A549 (cell line): ENCODE data around the gene PLA2G2D.

ENCODE experiments used
- BHLHE40 ChIP-seq: IDR thresholded peaks from 2 replicates; pipeline ENCODE4 v1.6.1; 2012; ENCODE audit warnings: low read depth, low read length, inconsistent platforms
- CEBPB ChIP-seq, 2 experiments: fragments of >200 bp in 1 of 2; sonication (Bioruptor Twin) in 1 of 2; formaldehyde crosslinking in 1 of 2; IDR thresholded peaks; 2 replicates each; pipeline ENCODE4 v1.6.1; 2012 to 2016
- EHMT2 ChIP-seq: fragments of 200-600 bp; sonication (generic); IDR thresholded peaks from 2 replicates; pipeline ENCODE4 v1.6.1; 2016; ENCODE audit warnings: antibody characterized with exemption, low read depth, mild to moderate bottlenecking, moderate library complexity
- EP300 ChIP-seq, 2 experiments: fragments of >200 bp; sonication (Bioruptor Twin); formaldehyde crosslinking; IDR thresholded peaks; 2 replicates in 1 of 2; 3 replicates in 1 of 2; pipeline ENCODE4 v1.6.1; 2016 to 2017
- HOXB13 ChIP-seq: fragments of 250-450 bp; sonication (Bioruptor Pico); IDR thresholded peaks from 2 replicates; pipeline ENCODE4 v1.5.0; 2020; ENCODE audit warnings: low read depth, mild to moderate bottlenecking, moderate library complexity
- JUN ChIP-seq, 2 experiments: fragments of >200 bp; sonication (Bioruptor Twin); formaldehyde crosslinking; IDR thresholded peaks; 2 replicates in 1 of 2; 3 replicates in 1 of 2; pipeline ENCODE4 v1.6.1; 2016 to 2017
- NFE2L2 ChIP-seq: fragments of 150-350 bp; conservative IDR thresholded peaks from 2 replicates; pipeline ENCODE4 v1.6.1; 2014; ENCODE audit warnings: low read length
- POLR2A ChIP-seq: IDR thresholded peaks from 2 replicates; pipeline ENCODE4 v1.6.1; 2012; ENCODE audit warnings: mild to moderate bottlenecking, low read length
- RARB ChIP-seq: fragments of 250-450 bp; sonication (Bioruptor Pico); IDR thresholded peaks from 2 replicates; pipeline ENCODE4 v1.8.0; 2021; ENCODE audit warnings: mild to moderate bottlenecking, moderate library complexity
- SREBF2 ChIP-seq: fragments of 450-650 bp; IDR thresholded peaks from 2 replicates; pipeline ENCODE4 v1.6.1; 2014; ENCODE audit warnings: mild to moderate bottlenecking, moderate library complexity
- ZSCAN20 ChIP-seq: fragments of 250-450 bp; sonication (Bioruptor Pico); IDR thresholded peaks from 2 replicates; pipeline ENCODE4 v1.8.0; 2022; ENCODE audit warnings: mild to moderate bottlenecking, moderate library complexity
- TF ChIP-seq, protein P1 (sequence below): fragments of >200 bp; sonication (Bioruptor Twin); formaldehyde crosslinking; IDR thresholded peaks from 3 replicates; pipeline ENCODE4 v1.5.1; 2016
- TF ChIP-seq, protein P2 (sequence below): fragments of 250-450 bp; sonication (Bioruptor Pico); IDR thresholded peaks from 2 replicates; pipeline ENCODE4 v1.5.0; 2021; ENCODE audit warnings: mild to moderate bottlenecking, moderate library complexity, borderline replicate concordance
- TF ChIP-seq, protein P3 (sequence below): IDR thresholded peaks from 2 replicates; pipeline ENCODE4 v1.6.1; 2012

DNA sequence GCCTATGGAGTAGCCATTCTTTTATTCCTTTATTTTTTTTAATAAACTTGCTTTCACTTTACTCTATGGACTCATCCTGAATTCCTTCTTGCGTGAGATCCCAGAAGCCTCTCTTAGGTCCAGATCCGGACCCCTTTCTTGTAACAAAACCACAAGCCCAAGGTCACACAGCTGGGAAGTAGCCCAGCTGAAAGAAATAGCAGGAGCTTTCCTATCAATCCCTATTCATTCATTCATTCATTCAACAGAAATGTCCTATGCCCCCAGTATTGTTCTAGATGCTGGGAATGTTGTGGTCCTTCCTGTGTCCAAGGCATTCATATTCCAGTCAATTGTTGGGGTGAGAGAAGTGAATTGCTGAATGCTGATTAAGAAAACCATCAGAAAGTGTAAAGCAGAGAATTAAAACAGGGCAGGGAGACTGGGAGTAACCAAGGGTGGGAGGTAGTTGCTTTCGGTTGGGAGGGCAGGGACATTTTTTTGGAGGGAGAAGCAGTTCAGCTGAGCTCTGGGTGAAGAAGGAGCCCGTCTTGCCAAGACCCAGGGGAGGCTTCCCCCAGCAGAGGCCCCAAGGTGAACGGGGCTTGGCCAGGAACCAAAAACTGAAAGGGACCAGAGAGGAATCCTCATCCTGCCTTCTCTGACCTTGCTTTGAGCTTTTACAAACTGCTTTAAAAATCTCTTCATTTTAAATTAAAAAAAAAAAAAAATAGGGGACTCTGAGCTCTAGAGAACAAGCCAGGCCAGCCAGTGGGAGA lies 10.8 kb downstream of the PLA2G2D start:
- TF ChIP-seq, protein P1, sequence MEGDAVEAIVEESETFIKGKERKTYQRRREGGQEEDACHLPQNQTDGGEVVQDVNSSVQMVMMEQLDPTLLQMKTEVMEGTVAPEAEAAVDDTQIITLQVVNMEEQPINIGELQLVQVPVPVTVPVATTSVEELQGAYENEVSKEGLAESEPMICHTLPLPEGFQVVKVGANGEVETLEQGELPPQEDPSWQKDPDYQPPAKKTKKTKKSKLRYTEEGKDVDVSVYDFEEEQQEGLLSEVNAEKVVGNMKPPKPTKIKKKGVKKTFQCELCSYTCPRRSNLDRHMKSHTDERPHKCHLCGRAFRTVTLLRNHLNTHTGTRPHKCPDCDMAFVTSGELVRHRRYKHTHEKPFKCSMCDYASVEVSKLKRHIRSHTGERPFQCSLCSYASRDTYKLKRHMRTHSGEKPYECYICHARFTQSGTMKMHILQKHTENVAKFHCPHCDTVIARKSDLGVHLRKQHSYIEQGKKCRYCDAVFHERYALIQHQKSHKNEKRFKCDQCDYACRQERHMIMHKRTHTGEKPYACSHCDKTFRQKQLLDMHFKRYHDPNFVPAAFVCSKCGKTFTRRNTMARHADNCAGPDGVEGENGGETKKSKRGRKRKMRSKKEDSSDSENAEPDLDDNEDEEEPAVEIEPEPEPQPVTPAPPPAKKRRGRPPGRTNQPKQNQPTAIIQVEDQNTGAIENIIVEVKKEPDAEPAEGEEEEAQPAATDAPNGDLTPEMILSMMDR: no peak
- no peak for TF ChIP-seq POLR2A
- TF ChIP-seq BHLHE40: no peak
- no peak for TF ChIP-seq SREBF2
- TF ChIP-seq EHMT2: no peak
- TF ChIP-seq CEBPB (IDR thresholded peaks at IDR 0.05): no peak
- TF ChIP-seq, protein P2, sequence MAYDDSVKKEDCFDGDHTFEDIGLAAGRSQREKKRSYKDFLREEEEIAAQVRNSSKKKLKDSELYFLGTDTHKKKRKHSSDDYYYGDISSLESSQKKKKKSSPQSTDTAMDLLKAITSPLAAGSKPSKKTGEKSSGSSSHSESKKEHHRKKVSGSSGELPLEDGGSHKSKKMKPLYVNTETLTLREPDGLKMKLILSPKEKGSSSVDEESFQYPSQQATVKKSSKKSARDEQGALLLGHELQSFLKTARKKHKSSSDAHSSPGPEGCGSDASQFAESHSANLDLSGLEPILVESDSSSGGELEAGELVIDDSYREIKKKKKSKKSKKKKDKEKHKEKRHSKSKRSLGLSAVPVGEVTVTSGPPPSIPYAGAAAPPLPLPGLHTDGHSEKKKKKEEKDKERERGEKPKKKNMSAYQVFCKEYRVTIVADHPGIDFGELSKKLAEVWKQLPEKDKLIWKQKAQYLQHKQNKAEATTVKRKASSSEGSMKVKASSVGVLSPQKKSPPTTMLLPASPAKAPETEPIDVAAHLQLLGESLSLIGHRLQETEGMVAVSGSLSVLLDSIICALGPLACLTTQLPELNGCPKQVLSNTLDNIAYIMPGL (CRISPR knock-in tag): no peak
- no peak for TF ChIP-seq RARB (CRISPR knock-in tag)
- TF ChIP-seq JUN (IDR thresholded peaks at IDR 0.05): no peak
- TF ChIP-seq ZSCAN20 (CRISPR knock-in tag): no peak
- TF ChIP-seq, protein P3, sequence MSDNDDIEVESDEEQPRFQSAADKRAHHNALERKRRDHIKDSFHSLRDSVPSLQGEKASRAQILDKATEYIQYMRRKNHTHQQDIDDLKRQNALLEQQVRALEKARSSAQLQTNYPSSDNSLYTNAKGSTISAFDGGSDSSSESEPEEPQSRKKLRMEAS: no peak
- TF ChIP-seq EP300 (IDR thresholded peaks at IDR 0.05): no peak
- no peak for TF ChIP-seq HOXB13 (CRISPR knock-in tag)
- no peak for TF ChIP-seq NFE2L2
